ENCODE data around the gene PRDM16.

- TF ChIP-seq ZNF274 (IDR thresholded peaks at IDR 0.05; ENCODE audit: low read depth, low read length) (no peak), YY1 (IDR thresholded peaks at IDR 0.05; ENCODE audit: insufficient read depth, insufficient read length) (no peak)
These were observed 247.4 kb downstream of the PRDM16 start for GRCh38 chr1:3316340-3316943.
